Spleen (tissue), 11 donors: ENCODE measurements around the gene PKP2. TPM values are rescaled to one million over a fixed set of nuclear protein-coding genes. Genes with fewer than 3 reads are reported as not detected.
"Not testable (repeated sequence)": the region's sequence is repeated elsewhere in the genome, so short reads cannot be mapped to it uniquely, and the experiment has no call there.

Source experiments
- DNase-seq: peaks from one replicate; pipeline ENCODE4 v3.0.0-alpha.2; 2020
- H3K27ac ChIP-seq, 8 donors: fragments of 200-600 bp; sonication (generic) in 7 of 8; 1 replicate in 4 of 8; 2 replicates in 4 of 8; pipeline versions ENCODE4 v1.5.0 to v1.8.0; 2016 to 2021; ENCODE audit warnings: inconsistent platforms in 4 of 8, mild to moderate bottlenecking in 4 of 8, moderate library complexity in 1 of 8
- H3K27me3 ChIP-seq, 7 donors: fragments of 200-600 bp; sonication (generic) in 6 of 7; replicated peaks in 1 of 7; 1 replicate in 4 of 7; 2 replicates in 3 of 7; pipeline versions ENCODE4 v1.5.0 to v1.8.0; 2016 to 2021; ENCODE audit warnings: inconsistent platforms in 3 of 7, mild to moderate bottlenecking in 1 of 7
- H3K36me3 ChIP-seq, 6 donors: fragments of 200-600 bp; sonication (generic) in 5 of 6; 1 replicate in 4 of 6; 2 replicates in 2 of 6; pipeline versions ENCODE4 v1.5.0 to v1.8.0; 2016 to 2021; ENCODE audit warnings: inconsistent platforms in 2 of 6
- H3K4me1 ChIP-seq, 6 donors: fragments of 200-600 bp; sonication (generic) in 5 of 6; 1 replicate in 3 of 6; 2 replicates in 3 of 6; pipeline versions ENCODE4 v1.5.0 to v1.8.0; 2016 to 2021; ENCODE audit warnings: inconsistent platforms in 3 of 6
- H3K4me3 ChIP-seq, 8 donors: fragments of 200-600 bp; sonication (generic) in 7 of 8; 1 replicate in 4 of 8; 2 replicates in 4 of 8; pipeline versions ENCODE4 v1.5.0 to v1.8.0; 2016 to 2021; ENCODE audit warnings: inconsistent platforms in 4 of 8, mild to moderate bottlenecking in 4 of 8, moderate library complexity in 2 of 8
- H3K9me3 ChIP-seq, 8 donors: fragments of 200-600 bp; sonication (generic) in 7 of 8; 1 replicate in 4 of 8; 2 replicates in 4 of 8; pipeline versions ENCODE4 v1.5.0 to v1.8.0; 2016 to 2021; ENCODE audit warnings: inconsistent platforms in 4 of 8
- CTCF ChIP-seq, 11 experiments: fragments of 200-600 bp in 7 of 11; fragments of 450-650 bp in 4 of 11; sonication (generic) in 4 of 11; IDR thresholded peaks in 8 of 11; conservative IDR thresholded peaks in 3 of 11; 1 replicate in 7 of 11; 2 replicates in 4 of 11; pipeline versions ENCODE4 v1.4.0 to v1.8.0; 2016 to 2021; ENCODE audit warnings: antibody characterized with exemption in 11 of 11, inconsistent platforms in 4 of 11, mild to moderate bottlenecking in 1 of 11
- POLR2A ChIP-seq, 3 donors: fragments of 450-650 bp; IDR thresholded peaks; one replicate each; pipeline ENCODE4 v1.5.1; 2017; ENCODE audit warnings: antibody characterized with exemption in 3 of 3, mild to moderate bottlenecking in 1 of 3
- POLR2AphosphoS5 ChIP-seq, 3 donors: sonication (generic); formaldehyde crosslinking; IDR thresholded peaks; one replicate each; pipeline ENCODE4 v1.5.1; 2017; ENCODE audit warnings: antibody characterized with exemption in 3 of 3
- WGBS, 5 donors: extraction: QIAGEN DNeasy Blood & Tissue Kit in 3 of 5; methylation state at CpG; one replicate each; pipeline versions ENCODE4 v1.1.5 to v1.1.7; 2013 to 2018; 5-methylcytosine and 5-hydroxymethylcytosine counted together
- intact Hi-C: fragments of 100-400 bp; cut with DNase I; formaldehyde crosslinking; loops from one replicate; pipeline ENCODE4 v1.15.0; 2023; ENCODE audit warnings: low total_unique reads
- polyA plus RNA-seq, 3 donors: library from polyadenylated mRNA; stranded (reverse); fragments of 200-250 nt; gene quantifications; one replicate each; pipeline ENCODE4 v1.2.1, GENCODE V29; 2013
- total RNA-seq, 7 donors: library from RNA; depleted of rRNA in 3 of 7; stranded (reverse); fragments of >200 nt in 3 of 7; fragmentation: NEBNext Ultra II Directional in 4 of 7; extraction: Animal tissue kit (Norgen Biotek cat#: 25700) in 4 of 7; gene quantifications; one replicate each; pipeline versions ENCODE4 v1.1.0 to v1.2.1, GENCODE V29; 2016 to 2021
- donor health status: healthy with polysubstance abuse.
- donor health status: DM: no; HTN: no; CAD: no; lungs with moderate emphysema.
- donor health status: DM: no; HTN: no; CAD: no.
- donor health status: Bipolar disorder and iron deficiency.
- donor health status: healthy.
- donor health status: DM: no; HTN: no; CAD: no.
- donor health status: DM: yes; HTN: yes; CAD: no.

Gene PKP2
- total and polyA plus RNA-seq, 10 donors, result 1.5 to 10.8 (median 3.3) TPM

GRCh38 chr12:32895688-32896431 lies 717 bp downstream of the PKP2 start:
- TF ChIP-seq CTCF (IDR thresholded peaks at IDR 0.05 in 8 of 11, conservative IDR thresholded peaks at IDR 0.05 in 3 of 11) (peak in 1 of 11 experiments; percentile 21), POLR2AphosphoS5 (IDR thresholded peaks at IDR 0.05) (no peak), POLR2A (IDR thresholded peaks at IDR 0.05) (no peak)
- peak overlapping the region in 3 of 8 donors; percentile 48 to 73 (median 49) for H3K27ac ChIP-seq
- no peaks in the 10 kb centered on the region for H3K9me3 ChIP-seq
- 3 to 5% (median 4%) methylated on average over 28 of the region's 28 CpGs for WGBS, 5 donors
- no peaks in the 10 kb centered on the region for H3K36me3 ChIP-seq
- H3K27me3 ChIP-seq, result peaks cover 0 to 55% (median 14%) of the 10 kb centered on the region in 7 donors
- no peak for DNase-seq
- H3K4me1 ChIP-seq, result peaks cover 0 to 51% (median 28%) of the 10 kb centered on the region in 6 donors
- intact Hi-C loops, result no loop called here
- peak overlapping the region; percentile 39 to 82 (median 52) for H3K4me3 ChIP-seq

GRCh38 chr12:32894566-32894965 lies 2.0 kb downstream of the PKP2 start:
- Histone ChIP-seq H3K4me3 (peak overlapping the region in 2 of 8 donors; percentile 73 to 82), H3K36me3 (no peaks in the 10 kb centered on the region), H3K4me1 (peaks cover 0 to 51% (median 28%) of the 10 kb centered on the region in 6 donors), H3K27ac (no peak overlapping the region), H3K9me3 (no peaks in the 10 kb centered on the region), H3K27me3 (peaks cover 0 to 55% (median 14%) of the 10 kb centered on the region in 7 donors)
- TF ChIP-seq POLR2AphosphoS5 (IDR thresholded peaks at IDR 0.05), result no peak
- TF ChIP-seq CTCF (IDR thresholded peaks at IDR 0.05 in 8 of 11, conservative IDR thresholded peaks at IDR 0.05 in 3 of 11), result no peak
- no peak for TF ChIP-seq POLR2A (IDR thresholded peaks at IDR 0.05)
- intact Hi-C loops, result no loop called here
- no peak for DNase-seq
- WGBS, 5 donors, result 44 to 79% (median 51%) methylated on average over 2 of the region's 2 CpGs

GRCh38 chr12:32893458-32893857 lies 3.1 kb downstream of the PKP2 start:
- Histone ChIP-seq H3K36me3 (no peaks in the 10 kb centered on the region), H3K4me3 (no peak overlapping the region), H3K27me3 (peaks cover 0 to 55% (median 14%) of the 10 kb centered on the region in 7 donors), H3K9me3 (no peaks in the 10 kb centered on the region), H3K4me1 (peaks cover 0 to 51% (median 28%) of the 10 kb centered on the region in 6 donors), H3K27ac (peak overlapping the region in 1 of 8 donors; percentile 2)
- intact Hi-C loops, result no loop called here
- WGBS, 5 donors, result 49 to 63% (median 56%) methylated on average over 2 of the region's 2 CpGs
- no peak for DNase-seq
- TF ChIP-seq POLR2A (IDR thresholded peaks at IDR 0.05), result no peak
- TF ChIP-seq CTCF (IDR thresholded peaks at IDR 0.05 in 8 of 11, conservative IDR thresholded peaks at IDR 0.05 in 3 of 11), result no peak
- no peak for TF ChIP-seq POLR2AphosphoS5 (IDR thresholded peaks at IDR 0.05)

- 63 to 78% (median 68%) methylated on average over 2 of the region's 2 CpGs for WGBS, 5 donors
- Histone ChIP-seq H3K27ac (peak overlapping the region in 1 of 8 donors; percentile 2), H3K4me1 (peaks cover 0 to 51% (median 28%) of the 10 kb centered on the region in 6 donors), H3K4me3 (no peak overlapping the region), H3K9me3 (no peaks in the 10 kb centered on the region), H3K36me3 (no peaks in the 10 kb centered on the region), H3K27me3 (peaks cover 0 to 54% (median 14%) of the 10 kb centered on the region in 7 donors)
- intact Hi-C loops, result no loop called here
- no peak for TF ChIP-seq POLR2AphosphoS5 (IDR thresholded peaks at IDR 0.05)
- TF ChIP-seq POLR2A (IDR thresholded peaks at IDR 0.05), result no peak
- no peak for DNase-seq
Observed at GRCh38 chr12:32893043-32893442, 3.5 kb downstream of the PKP2 start.

- peaks cover 0 to 47% (median 25%) of the 10 kb centered on the region in 6 donors for H3K4me1 ChIP-seq
- H3K36me3 ChIP-seq, H3K4me3 ChIP-seq, H3K9me3 ChIP-seq, intact Hi-C loops, DNase-seq, H3K27ac ChIP-seq: not testable (repeated sequence)
- H3K27me3 ChIP-seq, result peaks cover 0 to 47% (median 14%) of the 10 kb centered on the region in 7 donors
- WGBS, 5 donors, result 79 to 93% (median 87%) methylated on average over 3 of the region's 3 CpGs
Observed at GRCh38 chr12:32892369-32892768, 4.2 kb downstream of the PKP2 start.
